DLD1 (cell line): ENCODE data around the gene ERGIC1.

Experiments
- in situ Hi-C: cut with HindIII; loops from 2 replicates; pipeline ENCODE4 v1.10.0; 2017; ENCODE audit warnings: low sequenced_read_pairs

The ERGIC1 gene

GRCh38 chr5:172940268-172941066 lies 106.4 kb downstream of the ERGIC1 start:
- in situ Hi-C loops = no loop called here

GRCh38 chr5:172941067-172941516 lies 107.0 kb downstream of the ERGIC1 start:
- in situ Hi-C loops = no loop called here

GRCh38 chr5:172942556-172942955 lies 108.5 kb downstream of the ERGIC1 start:
- in situ Hi-C loops = no loop called here

- in situ Hi-C loops = no loop called here
Observed at GRCh38 chr5:172943283-172943841, 109.3 kb downstream of the ERGIC1 start.

GRCh38 chr5:172943906-172944305 lies 109.9 kb downstream of the ERGIC1 start:
- in situ Hi-C loops = no loop called here

- in situ Hi-C loops = no loop called here
Observed at GRCh38 chr5:172944741-172945140, 110.7 kb downstream of the ERGIC1 start.

- in situ Hi-C loops = no loop called here
Observed at GRCh38 chr5:172945151-172945550, 111.1 kb downstream of the ERGIC1 start.

- in situ Hi-C loops = no loop called here
Observed at GRCh38 chr5:172946146-172946545, 112.1 kb downstream of the ERGIC1 start.

- in situ Hi-C loops = no loop called here
Observed at GRCh38 chr5:172949426-172949825, 115.4 kb downstream of the ERGIC1 start.

- in situ Hi-C loops = no loop called here
Observed at GRCh38 chr5:172950176-172950965, 116.3 kb downstream of the ERGIC1 start.

GRCh38 chr5:172951371-172952033 lies 117.5 kb downstream of the ERGIC1 start:
- in situ Hi-C loops = no loop called here

- in situ Hi-C loops = no loop called here
Observed at GRCh38 chr5:172952034-172952511, 118.0 kb downstream of the ERGIC1 start.

- in situ Hi-C loops = no loop called here
Observed at GRCh38 chr5:172953776-172954675, 120.0 kb downstream of the ERGIC1 start.

- in situ Hi-C loops = no loop called here
Observed at GRCh38 chr5:172954751-172955159, 120.7 kb downstream of the ERGIC1 start.

GRCh38 chr5:172956228-172956627 lies 122.2 kb downstream of the ERGIC1 start:
- in situ Hi-C loops = no loop called here

GRCh38 chr5:172956936-172957335 lies 122.9 kb downstream of the ERGIC1 start:
- in situ Hi-C loops = no loop called here

GRCh38 chr5:172957458-172957857 lies 123.4 kb downstream of the ERGIC1 start:
- in situ Hi-C loops = no loop called here

- in situ Hi-C loops = no loop called here
Observed at GRCh38 chr5:172958331-172959046, 124.4 kb downstream of the ERGIC1 start.
